ENCODE data around the gene SOX6.
"Not testable (repeated sequence)": the region's sequence is repeated elsewhere in the genome, so short reads cannot be mapped to it uniquely, and the experiment has no call there.

Gene SOX6

DNA sequence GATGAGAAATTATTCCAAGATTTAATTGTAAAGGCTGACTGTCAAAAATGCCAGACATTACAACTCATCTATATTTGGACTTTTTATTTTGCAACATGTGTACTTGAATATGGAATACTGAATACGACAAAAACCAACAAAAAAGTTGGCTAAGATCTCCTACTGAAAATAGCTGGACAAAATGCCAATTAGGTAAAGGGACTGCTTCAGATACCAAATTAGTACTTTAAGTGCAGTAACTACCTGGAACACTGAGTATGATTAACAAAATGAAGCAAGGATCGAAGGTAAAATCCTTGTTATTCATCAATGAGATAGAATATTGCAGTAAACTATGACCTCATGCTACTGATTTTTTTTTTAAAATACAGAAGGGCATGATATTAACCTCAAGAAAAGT lies 173.8 kb downstream of the SOX6 start:
- no peak for DNase-seq

DNA sequence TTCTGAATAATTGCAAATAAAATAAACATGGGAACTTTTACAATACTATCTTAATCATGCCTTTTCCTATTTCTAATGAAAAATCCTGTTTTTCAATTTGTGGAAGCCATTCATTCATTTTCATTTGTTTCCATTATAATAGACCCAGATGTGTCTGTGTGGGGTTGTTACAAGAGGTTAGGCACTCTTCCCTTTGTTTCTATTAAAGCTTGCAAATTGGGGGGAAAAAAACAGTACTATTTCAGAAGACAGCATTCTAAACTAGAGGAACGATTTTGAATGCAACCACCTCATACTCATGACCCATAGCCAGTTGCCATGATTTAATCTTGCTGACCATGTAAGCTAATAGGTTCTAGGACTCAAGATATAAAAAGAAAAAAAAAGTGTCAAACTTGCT lies 175.5 kb downstream of the SOX6 start:
- no peak for DNase-seq

DNA sequence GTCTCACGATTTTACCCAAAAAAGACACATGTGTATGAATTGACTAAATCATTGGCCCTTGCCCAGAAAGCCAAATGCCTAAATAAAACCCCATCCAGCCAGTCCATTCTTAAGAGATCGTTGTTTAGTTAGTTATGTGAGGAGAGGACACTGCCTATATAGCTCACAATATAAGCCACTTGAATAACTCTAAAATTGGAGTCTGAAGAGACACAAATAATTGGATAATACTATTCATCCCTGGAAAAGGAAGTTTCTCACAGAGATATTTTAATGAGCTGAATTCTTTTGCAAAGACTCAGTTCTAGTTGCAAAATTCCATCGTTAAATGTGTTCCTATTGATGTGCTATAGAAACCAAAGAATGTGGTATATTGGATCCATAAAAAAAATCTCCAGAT lies 176.7 kb downstream of the SOX6 start:
- no peak for DNase-seq

DNA sequence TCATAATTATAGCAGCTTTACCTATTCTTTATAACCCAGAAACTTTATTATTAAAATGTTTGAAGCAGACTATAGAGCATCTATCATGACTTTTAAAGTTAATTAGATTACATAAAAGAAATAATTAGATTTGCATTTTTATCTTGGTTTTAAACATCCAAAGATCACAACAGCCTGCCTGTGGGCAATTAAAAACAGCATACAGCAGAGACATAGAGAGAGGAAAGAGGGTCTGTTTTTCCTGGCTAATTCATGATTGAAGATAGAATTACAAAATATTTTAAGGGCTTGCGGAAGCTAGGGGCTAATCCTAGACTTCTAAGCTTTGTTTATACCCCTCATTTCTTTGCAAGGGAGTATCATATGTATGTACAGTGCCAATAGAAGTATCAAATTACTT lies 178.1 kb downstream of the SOX6 start:
- DNase-seq, result no peak

DNA sequence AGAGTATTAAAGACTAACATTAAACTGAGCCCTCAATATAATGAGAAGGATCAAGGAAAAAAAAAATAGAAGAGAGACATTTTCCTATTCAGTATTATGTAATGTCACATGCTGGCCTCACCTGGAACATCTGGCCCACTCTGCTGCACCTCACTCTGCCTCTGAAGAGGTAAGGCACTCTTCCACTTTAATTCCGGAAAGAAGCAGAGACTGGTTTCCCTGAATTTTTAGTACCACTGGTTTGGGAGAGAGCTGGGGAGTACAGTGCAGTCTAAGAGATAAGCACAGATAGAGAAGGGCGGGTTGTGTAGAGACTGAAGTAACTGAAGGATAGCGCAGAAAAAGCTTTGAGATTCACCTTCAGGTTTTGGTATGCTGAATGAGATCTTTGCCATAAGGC lies 178.7 kb downstream of the SOX6 start:
- DNase-seq, result no peak

DNA sequence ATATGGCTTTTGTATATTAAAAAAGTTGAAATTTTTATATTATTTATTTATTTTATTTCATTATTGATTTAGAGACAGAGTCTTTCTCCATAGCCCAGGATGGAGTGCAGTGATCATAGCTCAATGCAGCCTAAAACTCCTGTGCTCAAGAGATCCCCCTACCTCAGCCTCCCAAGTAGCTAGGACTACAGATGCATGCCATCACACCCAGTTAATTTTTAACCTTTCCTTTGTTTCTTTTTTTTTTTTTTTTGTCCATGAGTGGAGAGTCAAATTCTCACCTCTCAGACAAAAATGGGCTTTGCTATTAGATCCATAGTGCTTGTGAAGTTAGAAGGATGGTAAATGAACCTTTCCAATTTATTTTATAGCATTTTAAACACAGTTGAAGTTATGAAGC lies 182.5 kb downstream of the SOX6 start:
- no peak for DNase-seq

DNA sequence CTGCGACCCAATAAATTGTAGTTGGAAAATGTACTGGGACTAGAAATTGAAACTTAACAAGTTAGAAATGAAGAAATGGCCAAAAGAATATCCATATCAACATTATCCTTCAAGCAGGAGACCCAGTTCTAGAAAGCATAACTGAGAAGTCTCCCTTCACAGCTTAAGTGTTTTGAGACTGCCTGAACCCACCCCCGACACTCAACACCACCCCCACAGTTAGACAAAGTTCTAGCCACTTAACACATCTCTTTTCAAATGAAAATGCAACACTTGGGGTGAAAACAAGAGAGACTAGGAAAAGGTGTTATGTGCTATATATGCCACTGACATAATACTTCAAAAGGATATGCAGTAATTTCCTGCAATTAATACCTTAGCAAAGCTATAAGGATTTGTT lies 184.5 kb downstream of the SOX6 start:
- DNase-seq, result no peak

DNA sequence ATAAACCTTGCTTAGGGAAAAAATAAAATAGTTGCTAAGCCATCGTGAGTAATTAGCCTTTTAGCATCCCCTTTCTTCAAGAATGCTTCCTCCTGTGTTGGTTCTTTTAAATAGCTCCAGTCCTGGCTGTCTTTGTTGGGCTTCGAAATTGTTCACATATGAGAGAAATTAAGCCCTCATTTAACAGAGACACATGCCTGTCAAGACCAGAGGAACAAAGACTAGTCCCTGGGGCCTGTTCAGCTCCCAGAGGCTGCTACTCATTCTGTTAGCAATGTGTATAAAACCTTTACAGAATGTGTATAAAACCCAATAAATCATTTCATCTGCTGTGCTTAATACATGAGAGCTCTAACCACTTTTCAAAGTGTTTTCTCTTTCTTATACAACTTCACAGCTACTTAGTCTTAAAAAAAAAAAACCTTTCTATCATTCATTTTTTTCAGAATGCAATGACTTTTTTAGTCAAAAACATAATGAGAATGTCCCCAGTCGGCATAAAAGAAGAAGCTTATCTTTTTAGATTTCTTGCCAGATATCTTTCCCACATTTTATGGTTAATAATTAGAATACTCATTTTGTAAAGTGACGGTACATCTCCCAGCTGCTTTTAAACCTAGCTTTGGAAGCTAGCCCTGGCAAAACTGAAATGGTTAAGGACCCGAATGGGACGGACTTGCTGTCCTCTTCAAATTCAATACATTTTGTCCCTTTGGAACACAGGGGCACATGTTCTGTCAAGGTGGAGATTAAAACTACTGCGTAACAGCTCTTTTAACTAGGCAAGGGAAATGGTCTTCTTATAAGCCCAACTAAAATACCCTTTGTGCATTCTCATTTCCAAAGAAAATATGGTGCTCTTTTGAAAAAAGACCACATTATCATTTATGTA lies 186.1 kb downstream of the SOX6 start:
- no peak for DNase-seq

DNA sequence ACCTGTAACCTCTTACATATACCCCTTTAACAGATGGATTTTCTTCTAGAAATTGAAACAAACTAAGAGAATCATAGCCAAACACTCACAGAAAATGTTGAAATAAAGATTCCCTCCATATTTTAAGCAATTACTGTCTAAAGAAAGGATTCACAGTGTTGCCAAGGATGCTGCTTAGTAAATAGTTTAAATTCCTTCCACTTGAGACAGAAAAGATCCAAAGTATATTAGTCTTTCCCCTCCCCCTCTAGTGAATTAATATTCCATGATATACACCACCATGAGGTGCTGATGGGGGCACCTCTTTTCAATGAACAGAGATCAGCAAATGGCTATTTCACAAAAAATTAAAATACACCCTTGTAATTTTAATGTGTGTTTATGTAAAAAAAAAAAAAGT lies 186.8 kb downstream of the SOX6 start:
- DNase-seq, result no peak

DNA sequence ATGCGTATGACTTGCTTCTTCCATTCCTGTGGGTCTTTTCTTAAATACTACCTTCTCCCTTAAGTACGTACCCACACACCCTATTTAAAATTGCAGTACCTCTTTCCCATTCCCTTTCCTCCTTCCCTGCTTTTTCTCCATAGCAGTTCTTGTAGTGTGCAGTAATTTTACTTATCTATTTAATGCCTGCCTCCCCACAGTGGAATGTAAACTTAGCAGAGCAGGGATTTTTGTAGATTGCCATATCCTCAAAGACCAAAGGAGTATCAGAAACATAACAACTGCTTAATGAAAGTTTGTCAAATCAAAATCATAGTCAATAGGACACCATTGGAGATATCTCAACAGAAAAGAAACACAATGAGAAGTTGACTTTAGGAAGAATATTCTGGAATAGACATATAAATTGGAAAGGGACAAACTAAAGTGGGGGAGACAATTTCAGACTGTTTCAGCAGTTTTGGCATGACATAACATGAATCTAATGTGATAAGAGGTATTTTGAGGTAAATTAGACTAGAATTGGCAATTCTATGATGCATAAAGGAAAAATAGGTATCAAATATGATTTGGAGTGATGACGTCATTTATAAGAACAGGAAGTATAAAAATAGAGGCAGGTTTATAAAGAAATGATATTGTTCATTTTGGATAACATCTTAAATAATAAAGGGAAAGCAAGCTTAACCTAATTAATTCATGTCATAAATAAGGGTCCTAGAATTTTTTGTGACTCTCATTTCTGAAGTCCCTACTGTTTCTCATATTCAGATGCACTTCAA lies 188.4 kb downstream of the SOX6 start:
- DNase-seq, result no peak

DNA sequence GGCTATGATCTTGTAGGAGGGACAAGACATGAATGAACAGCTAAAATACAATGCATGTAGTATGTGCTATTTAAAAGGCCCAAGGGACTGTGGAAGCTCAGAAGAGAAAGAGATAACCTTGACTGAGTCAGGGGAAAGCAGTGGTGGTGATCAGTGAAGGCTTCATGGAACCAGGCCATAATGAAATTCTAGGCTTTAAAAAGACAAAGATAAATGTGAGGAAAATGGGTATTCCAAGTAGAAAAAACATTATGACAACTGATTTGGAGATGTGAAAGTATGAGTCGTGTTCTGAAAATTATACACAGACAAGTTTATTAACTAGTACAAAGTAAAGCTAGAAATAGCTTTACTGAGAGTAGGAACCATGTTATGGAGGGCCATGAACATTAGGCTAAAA lies 189.8 kb downstream of the SOX6 start:
- DNase-seq, result no peak

DNA sequence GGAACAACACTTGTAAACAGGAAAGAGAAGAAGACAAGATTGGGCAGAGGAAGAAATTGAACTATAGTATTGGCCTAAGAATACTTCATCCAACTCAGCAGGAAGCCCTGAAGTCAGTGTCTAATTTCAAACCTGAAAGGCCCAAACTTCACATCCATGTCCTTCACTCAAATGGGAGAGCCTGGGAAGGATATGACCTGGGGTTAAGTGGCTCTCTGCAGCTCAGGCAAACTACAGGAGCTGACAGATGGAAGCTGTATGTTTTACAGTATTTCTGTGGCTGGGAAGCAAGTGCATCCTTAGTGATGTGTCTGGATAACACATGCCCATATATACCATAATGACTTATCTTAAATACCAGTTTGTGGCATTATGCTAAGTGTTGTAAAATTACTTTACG lies 196.2 kb downstream of the SOX6 start:
- DNase-seq, result no peak

DNA sequence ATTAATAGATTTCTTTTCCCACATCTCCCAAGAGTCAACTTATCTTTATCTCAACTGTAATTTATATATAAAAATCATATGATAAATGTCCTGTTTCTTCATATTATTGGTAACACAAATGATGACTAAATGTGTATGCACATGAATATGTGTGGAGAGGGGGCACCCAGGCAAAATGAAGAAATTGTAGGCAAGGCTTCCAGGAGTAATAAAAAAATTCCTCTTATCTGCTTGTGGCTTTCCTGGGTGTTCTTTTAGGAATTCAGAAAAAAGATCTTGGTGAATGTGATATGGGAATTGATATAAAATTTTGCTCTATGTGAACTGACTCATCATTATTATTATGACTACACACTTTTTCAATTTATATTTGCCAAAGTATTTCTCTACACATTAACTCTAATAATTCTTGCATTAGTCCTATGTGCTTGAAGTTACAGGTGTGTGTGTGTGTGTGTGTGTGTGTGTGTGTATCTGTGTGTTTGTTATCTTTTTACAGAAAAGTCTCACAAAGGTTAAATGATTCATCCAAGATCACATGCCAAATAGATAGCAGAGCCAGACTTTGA lies 197.8 kb downstream of the SOX6 start:
- no peak for DNase-seq

DNA sequence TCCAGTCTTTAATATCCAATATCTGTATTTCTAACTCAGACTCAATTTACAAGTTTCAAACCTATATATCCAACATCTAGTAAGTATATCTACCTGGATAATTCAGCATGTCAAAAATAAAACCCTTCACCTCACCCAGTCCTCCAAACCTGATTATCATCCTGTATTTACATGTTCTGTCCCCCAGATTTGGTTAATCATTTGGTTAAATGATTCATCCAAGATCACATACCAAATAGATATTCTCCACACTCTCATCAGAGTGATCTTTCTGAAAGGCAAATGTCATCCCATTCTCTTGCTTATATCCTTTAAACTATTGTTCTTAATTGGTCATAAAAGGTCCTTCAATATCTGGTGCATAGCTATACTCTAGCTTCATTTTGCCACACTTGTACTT lies 199.0 kb downstream of the SOX6 start:
- DNase-seq, result no peak

DNA sequence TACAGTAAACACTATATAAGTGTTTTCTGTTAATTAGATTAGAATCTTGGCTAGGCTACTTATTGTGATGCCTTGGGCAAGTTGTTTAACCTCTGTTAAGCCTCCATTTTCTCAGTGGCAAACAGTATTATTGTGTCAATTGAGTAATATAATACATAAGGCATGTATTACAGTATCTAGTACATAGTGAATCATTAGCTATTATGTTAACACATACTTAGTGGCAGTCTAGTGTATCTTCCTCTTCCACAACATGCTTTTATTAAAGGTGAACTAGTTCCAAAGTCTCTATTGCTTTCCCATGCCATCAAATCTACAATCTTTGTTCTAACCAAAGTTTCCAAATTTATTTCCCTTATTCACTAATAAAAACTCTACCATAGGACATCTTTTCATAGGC lies 200.9 kb downstream of the SOX6 start:
- no peak for DNase-seq

DNA sequence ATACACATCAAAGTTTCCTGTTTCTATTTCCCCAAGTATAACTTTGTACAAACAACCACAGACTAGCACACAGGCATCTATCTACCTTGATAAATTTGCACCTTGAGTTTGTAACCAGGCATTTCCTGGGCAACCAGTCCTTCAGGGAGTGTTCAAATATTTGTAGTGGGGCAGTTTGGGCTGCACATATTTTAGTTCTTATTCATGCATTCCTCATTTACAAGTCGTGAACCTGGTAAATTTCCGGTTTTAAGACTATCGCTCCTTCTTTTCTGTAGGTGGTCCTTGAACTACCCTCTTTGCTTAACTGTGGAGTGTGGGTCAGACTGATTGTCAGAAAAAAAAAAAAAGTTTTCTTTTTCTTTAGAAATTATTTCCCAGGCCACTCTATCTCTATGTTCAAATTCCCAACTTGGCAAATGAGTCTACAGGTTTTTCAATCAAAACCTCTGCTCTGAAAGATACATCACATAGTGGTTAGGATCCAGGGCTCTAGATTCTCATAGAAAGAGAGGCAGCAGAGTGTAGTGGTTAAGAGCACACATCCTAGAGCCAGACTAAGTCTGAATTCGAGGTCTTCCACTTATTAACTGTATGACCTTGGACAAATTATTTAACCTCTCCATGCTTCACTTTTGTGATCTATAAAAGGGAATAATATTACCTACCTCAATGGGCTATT lies 201.5 kb downstream of the SOX6 start:
- no peak for DNase-seq

DNA sequence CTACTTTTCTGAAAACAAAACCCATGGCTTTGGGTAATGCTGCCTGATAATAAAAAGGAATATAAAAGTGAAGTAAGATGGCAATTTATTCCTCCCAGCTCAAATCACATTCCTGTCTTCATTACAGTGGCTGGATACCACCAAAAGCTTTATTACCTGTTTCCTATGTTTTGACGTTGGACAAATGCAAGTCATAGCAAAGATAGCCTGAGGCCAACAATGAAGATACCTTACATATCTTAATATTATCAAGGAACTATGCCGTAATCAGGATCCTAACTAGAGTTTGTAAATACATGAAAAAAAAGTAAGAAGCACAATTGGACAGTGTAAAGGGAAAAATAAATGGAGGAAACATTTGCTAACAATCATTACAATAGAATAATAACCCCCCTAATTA lies 202.4 kb downstream of the SOX6 start:
- DNase-seq, result no peak

DNA sequence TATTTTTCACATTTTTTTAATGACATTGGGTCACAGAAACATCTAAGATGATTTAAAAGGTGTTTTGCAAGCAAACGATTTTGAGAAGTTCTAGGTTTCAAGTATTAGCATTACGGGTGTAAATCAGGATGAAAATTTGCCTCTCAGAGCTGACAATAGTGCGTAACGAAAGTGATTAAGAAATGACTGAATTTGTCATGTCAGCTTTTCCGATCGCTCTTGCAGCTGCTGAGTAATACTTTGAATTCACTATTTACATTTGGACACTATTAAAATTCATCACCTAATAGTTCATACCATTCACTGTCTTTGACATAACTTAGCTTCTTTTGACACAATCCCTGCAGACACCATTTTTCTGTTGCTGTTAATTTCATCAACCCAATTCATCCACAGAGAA lies 205.2 kb downstream of the SOX6 start:
- no peak for DNase-seq

DNA sequence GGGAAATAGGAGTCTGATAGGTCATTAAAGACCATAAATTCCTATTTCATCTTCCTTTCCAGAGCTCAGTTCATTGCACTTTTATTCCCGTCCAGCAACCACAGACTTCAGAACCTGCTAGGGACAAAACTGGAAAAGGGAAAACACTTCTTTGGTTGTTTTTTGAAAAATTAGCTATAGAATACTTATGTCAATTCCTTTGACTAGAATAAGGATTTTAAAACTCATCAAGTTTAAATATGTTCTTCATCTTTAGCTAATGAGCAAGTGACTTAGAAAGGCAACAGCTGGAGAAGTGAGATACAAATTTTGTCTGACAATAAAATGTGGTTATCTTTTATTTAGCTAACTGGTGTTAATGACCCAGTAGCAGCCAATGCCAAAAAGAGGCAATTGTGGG lies 206.9 kb downstream of the SOX6 start:
- no peak for DNase-seq

DNA sequence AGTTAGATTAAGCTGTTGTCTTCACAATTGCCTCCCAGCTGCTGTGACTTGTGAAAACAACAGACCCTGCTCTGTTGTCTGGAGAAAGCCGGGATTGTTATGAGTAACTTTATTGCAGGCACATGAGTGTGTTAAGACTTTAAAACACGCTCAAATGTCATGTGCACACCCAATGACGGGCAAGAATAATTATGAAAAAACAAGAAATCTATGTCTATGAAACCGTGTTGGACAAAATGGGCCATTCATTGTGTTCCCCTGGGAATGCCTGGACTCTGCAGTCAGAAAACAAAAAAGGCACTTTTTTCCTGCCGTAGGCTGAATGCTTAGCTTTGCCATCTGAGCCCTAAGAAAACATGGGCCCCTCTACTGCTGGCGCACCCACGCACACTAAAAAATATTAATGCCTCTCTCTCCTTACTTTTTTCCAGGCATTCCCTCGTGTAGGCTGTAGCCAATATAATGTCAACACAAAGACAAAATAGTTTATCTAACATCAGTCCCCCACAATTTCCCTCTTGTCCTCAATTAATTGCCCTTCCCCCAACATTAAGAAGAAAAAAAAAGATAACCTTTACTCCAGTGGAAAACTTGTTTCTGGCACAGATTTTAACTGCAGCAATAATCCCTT lies 207.9 kb downstream of the SOX6 start:
- DNase-seq, result no peak

DNA sequence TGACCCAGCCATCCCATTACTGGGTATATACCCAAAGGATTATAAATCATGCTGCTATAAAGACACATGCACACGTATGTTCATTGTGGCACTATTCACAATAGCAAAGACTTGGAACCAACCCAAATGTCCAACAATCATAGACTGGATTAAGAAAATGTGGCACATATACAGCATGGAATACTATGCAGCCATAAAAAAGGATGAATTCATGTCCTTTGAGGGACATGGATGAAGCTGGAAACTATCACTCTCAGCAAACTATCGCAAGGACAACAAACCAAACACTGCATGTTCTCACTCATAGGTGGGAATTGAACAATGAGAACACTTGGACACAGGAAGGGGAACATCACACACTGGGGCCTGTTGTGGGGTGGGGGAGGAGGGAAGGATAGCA lies 209.4 kb downstream of the SOX6 start:
- not testable (repeated sequence) for DNase-seq

DNA sequence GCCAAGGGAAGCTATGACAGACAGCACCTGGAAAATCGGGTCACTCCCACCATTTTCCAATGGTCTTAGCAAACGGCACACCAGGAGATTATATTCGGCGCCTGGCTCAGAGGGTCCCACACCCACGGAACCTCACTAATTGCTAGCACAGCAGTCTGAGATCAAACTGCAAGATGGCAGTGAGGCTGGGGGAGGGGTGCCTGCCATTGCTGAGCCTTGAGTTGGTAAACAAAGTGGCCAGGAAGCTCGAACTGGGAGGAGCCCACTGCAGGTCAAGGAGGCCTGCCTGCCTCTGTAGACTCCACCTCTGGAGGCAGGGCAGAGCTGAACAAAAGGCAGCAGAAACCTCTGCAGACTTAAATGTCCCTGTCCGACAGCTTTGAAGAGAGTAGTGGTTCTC lies 214.7 kb downstream of the SOX6 start:
- DNase-seq, result not testable (repeated sequence)

DNA sequence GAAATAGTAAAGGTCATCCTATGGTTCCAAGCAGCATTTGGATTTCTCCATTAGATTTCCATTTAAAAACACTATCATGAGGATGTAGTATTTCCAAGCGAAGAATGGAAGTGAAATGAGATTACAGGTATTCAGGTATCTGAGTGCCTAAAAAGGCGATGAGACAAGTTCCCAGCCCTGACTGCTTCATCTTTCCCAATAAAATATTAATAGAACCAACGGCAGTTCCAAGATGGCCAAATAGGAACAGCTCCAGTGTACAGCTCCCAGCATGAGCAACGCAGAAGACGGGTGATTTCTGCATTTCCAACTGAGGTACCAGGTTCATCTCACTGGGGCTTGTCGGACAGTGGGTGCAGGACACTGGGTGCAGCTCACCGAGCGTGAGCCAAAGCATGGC lies 215.2 kb downstream of the SOX6 start:
- not testable (repeated sequence) for DNase-seq
